ENCODE measurements around the gene KRT3.

KRT3 gene

DNA sequence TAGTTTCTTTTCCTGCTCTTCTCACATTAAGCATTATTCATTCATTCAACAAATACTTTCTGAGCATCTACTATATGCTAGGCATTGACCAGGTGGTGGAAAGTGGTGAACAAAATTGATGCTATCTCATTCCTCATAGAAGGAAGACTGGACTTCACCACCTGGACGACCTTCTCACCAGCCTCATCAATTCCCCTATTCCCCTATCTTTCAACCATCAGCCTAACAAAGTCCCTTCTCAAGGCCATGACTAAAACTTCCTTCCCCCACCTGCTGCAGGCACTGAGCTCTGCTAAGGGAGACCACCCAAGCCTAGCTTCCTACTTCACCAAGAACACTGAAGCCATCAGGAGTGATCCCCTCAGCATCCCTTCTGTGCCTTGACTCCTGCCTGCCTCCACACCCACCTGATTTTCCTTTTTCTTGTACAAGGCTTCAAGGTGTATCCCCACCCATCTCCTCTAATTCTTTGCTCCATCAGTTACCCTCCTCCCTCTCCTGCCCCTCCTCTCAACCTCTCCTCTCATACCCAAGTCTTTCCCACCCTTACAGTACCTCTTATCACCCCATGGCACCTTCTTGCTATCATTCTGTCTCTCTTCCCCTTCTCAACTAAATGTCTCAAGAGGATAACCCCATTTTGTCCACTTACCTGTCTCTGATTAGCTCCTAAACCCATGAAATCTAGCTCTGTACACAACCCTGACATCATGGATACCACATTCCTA, 38.3 kb downstream of the KRT3 start:
- no peak for DNase-seq
- H3K4me1 ChIP-seq (ENCODE audit: insufficient read depth, low read length), result no peaks in the 10 kb centered on the region
- H3K79me2 ChIP-seq (ENCODE audit: insufficient read depth, low read length), result no peaks in the 10 kb centered on the region
- H3K4me3 ChIP-seq (ENCODE audit: low read depth in 1 of 2, low read length in 2 of 2), result no peak overlapping the region
- no peak overlapping the region for H3K27ac ChIP-seq (ENCODE audit: low read length)
- H3K4me2 ChIP-seq (ENCODE audit: insufficient read depth, low read length), result no peak overlapping the region
- ATAC-seq (ENCODE audit: insufficient read depth, low read depth), result no peak
- H3K9me3 ChIP-seq (ENCODE audit: insufficient read depth, low read length, severe bottlenecking), result peaks cover 14% of the 10 kb centered on the region
- H2AFZ ChIP-seq (ENCODE audit: low read depth, low read length), result no peak overlapping the region
- TF ChIP-seq, protein P1, sequence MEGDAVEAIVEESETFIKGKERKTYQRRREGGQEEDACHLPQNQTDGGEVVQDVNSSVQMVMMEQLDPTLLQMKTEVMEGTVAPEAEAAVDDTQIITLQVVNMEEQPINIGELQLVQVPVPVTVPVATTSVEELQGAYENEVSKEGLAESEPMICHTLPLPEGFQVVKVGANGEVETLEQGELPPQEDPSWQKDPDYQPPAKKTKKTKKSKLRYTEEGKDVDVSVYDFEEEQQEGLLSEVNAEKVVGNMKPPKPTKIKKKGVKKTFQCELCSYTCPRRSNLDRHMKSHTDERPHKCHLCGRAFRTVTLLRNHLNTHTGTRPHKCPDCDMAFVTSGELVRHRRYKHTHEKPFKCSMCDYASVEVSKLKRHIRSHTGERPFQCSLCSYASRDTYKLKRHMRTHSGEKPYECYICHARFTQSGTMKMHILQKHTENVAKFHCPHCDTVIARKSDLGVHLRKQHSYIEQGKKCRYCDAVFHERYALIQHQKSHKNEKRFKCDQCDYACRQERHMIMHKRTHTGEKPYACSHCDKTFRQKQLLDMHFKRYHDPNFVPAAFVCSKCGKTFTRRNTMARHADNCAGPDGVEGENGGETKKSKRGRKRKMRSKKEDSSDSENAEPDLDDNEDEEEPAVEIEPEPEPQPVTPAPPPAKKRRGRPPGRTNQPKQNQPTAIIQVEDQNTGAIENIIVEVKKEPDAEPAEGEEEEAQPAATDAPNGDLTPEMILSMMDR (IDR thresholded peaks at IDR 0.05; ENCODE audit: borderline replicate concordance, extremely low read depth, low read length, poor library complexity, severe bottlenecking), result no peak
- no peak for TF ChIP-seq EZH2 (IDR thresholded peaks at IDR 0.05; ENCODE audit: borderline replicate concordance, low read depth, low read length, severe bottlenecking)
- no peak overlapping the region for H3K9ac ChIP-seq (ENCODE audit: low read depth, low read length)
- no peaks in the 10 kb centered on the region for H3K27me3 ChIP-seq (ENCODE audit: insufficient read depth, low read length, poor library complexity)
- no peaks in the 10 kb centered on the region for H3K36me3 ChIP-seq (ENCODE audit: insufficient read depth, low read length)
- H4K20me1 ChIP-seq (ENCODE audit: insufficient read depth, low read length), result no peaks in the 10 kb centered on the region

DNA sequence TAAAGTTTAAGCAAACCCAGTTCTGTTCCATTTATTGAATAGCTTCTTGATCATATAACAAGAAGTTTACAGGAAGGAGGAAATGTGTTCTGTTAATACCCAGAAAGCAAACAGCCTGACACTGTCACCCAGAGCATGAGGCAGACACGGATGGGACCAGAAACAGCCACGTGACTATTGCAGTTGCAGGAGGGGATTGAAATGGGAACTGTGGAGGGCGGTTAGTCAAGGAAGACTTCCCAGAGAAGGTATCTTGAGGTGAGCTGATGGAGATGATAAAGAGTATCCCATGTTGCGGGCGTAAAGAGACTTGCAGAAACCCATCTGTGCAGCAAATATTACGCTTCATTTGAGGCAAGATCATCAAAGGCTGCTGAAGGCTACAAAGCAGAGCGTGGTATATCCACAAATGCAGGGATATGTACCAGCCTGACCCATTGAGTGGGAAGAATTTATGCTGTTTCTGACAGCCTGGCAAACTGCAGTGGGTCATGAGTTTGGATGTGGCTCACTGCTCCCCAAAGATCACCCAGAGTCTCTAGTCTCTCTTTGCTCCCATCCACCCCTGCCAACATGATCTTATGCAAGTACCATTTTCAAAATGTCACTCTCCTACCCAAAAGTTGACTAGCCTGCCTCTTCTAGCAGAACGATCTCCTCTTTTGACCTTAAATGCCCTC, 39.5 kb downstream of the KRT3 start:
- Histone ChIP-seq H2AFZ (ENCODE audit: low read depth, low read length) (no peak overlapping the region), H3K27ac (ENCODE audit: low read length) (no peak overlapping the region), H3K9ac (ENCODE audit: low read depth, low read length) (no peak overlapping the region), H3K4me2 (ENCODE audit: insufficient read depth, low read length) (no peak overlapping the region), H3K4me1 (ENCODE audit: insufficient read depth, low read length) (no peaks in the 10 kb centered on the region), H3K36me3 (ENCODE audit: insufficient read depth, low read length) (no peaks in the 10 kb centered on the region), H3K79me2 (ENCODE audit: insufficient read depth, low read length) (no peaks in the 10 kb centered on the region), H3K9me3 (ENCODE audit: insufficient read depth, low read length, severe bottlenecking) (peaks cover 11% of the 10 kb centered on the region), H3K27me3 (ENCODE audit: insufficient read depth, low read length, poor library complexity) (no peaks in the 10 kb centered on the region), H3K4me3 (ENCODE audit: low read depth in 1 of 2, low read length in 2 of 2) (no peak overlapping the region), H4K20me1 (ENCODE audit: insufficient read depth, low read length) (no peaks in the 10 kb centered on the region)
- no peak for DNase-seq
- ATAC-seq (ENCODE audit: insufficient read depth, low read depth), result no peak
- TF ChIP-seq, protein P1 (IDR thresholded peaks at IDR 0.05; ENCODE audit: borderline replicate concordance, extremely low read depth, low read length, poor library complexity, severe bottlenecking), result no peak
- TF ChIP-seq EZH2 (IDR thresholded peaks at IDR 0.05; ENCODE audit: borderline replicate concordance, low read depth, low read length, severe bottlenecking), result no peak

DNA sequence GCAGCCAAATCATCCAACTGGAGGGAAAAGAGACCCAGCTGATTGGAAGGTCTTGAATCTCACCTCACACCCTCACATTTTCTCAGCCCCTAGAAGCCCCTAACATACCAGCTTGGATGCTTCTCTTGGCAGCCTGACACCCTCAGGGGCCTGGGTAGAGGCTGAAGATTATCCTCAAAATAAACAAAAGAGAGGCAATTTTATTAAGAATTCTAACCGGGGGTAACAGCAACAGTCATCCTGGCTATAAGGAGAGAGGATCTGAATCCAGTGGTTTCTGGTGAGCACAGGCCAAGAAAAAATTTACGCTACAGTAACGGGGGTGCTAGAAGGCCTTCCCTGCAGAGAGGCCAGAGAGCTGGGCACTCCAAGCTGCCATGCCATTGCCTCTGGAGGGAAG, 40.4 kb downstream of the KRT3 start:
- Histone ChIP-seq H3K9ac (ENCODE audit: low read depth, low read length) (no peak overlapping the region), H2AFZ (ENCODE audit: low read depth, low read length) (no peak overlapping the region), H3K27ac (ENCODE audit: low read length) (no peak overlapping the region), H3K4me3 (ENCODE audit: low read depth in 1 of 2, low read length in 2 of 2) (no peak overlapping the region), H3K79me2 (ENCODE audit: insufficient read depth, low read length) (no peaks in the 10 kb centered on the region), H3K4me2 (ENCODE audit: insufficient read depth, low read length) (no peak overlapping the region), H4K20me1 (ENCODE audit: insufficient read depth, low read length) (no peaks in the 10 kb centered on the region), H3K4me1 (ENCODE audit: insufficient read depth, low read length) (no peaks in the 10 kb centered on the region), H3K9me3 (ENCODE audit: insufficient read depth, low read length, severe bottlenecking) (peaks cover 8% of the 10 kb centered on the region), H3K27me3 (ENCODE audit: insufficient read depth, low read length, poor library complexity) (no peaks in the 10 kb centered on the region), H3K36me3 (ENCODE audit: insufficient read depth, low read length) (no peaks in the 10 kb centered on the region)
- DNase-seq (no peak), ATAC-seq (ENCODE audit: insufficient read depth, low read depth) (no peak)
- TF ChIP-seq, protein P1 (IDR thresholded peaks at IDR 0.05; ENCODE audit: borderline replicate concordance, extremely low read depth, low read length, poor library complexity, severe bottlenecking), result no peak
- no peak for TF ChIP-seq EZH2 (IDR thresholded peaks at IDR 0.05; ENCODE audit: borderline replicate concordance, low read depth, low read length, severe bottlenecking)
